GM18498 (cell line): Measurements from ENCODE around the gene NTM.
"Not testable (repeated sequence)": the region's sequence is repeated elsewhere in the genome, so short reads cannot be mapped to it uniquely, and the experiment has no call there.

Experiments used
- ATAC-seq: cut with Tn5 transposase; IDR thresholded peaks from one replicate; pipeline ENCODE4 v1.9.1; 2021; ENCODE audit warnings: mild to moderate bottlenecking, moderate library complexity; ENCODE audit not compliant: unreplicated experiment

NTM gene

GRCh38 chr11:131488238-131488637, 117.8 kb downstream of the NTM start:
- ATAC-seq, result no peak

GRCh38 chr11:131491503-131491902, 121.1 kb downstream of the NTM start:
- ATAC-seq, result no peak

GRCh38 chr11:131495423-131495822, 125.0 kb downstream of the NTM start:
- ATAC-seq, result no peak

GRCh38 chr11:131497686-131498085, 127.3 kb downstream of the NTM start:
- not testable (repeated sequence) for ATAC-seq

GRCh38 chr11:131498631-131499160, 128.3 kb downstream of the NTM start:
- no peak for ATAC-seq

- ATAC-seq, result no peak
Observed at GRCh38 chr11:131499199-131499598, 128.8 kb downstream of the NTM start.

- ATAC-seq, result no peak
Observed at GRCh38 chr11:131503017-131503416, 132.6 kb downstream of the NTM start.

- no peak for ATAC-seq
Observed at GRCh38 chr11:131504199-131504949, 134.0 kb downstream of the NTM start.

GRCh38 chr11:131506348-131506747, 135.9 kb downstream of the NTM start:
- ATAC-seq, result no peak

GRCh38 chr11:131510662-131511061, 140.2 kb downstream of the NTM start:
- no peak for ATAC-seq

GRCh38 chr11:131511794-131512193, 141.4 kb downstream of the NTM start:
- ATAC-seq, result peak; percentile 54

GRCh38 chr11:131512228-131512627, 141.8 kb downstream of the NTM start:
- ATAC-seq, result no peak

- no peak for ATAC-seq
Observed at GRCh38 chr11:131514062-131514461, 143.6 kb downstream of the NTM start.

GRCh38 chr11:131518305-131518838, 148.0 kb downstream of the NTM start:
- no peak for ATAC-seq

- no peak for ATAC-seq
Observed at GRCh38 chr11:131522851-131523250, 152.4 kb downstream of the NTM start.

GRCh38 chr11:131530407-131530806, 160.0 kb downstream of the NTM start:
- no peak for ATAC-seq

- ATAC-seq, result no peak
Observed at GRCh38 chr11:131533149-131533548, 162.7 kb downstream of the NTM start.

- no peak for ATAC-seq
Observed at GRCh38 chr11:131533998-131534397, 163.6 kb downstream of the NTM start.

- ATAC-seq, result no peak
Observed at GRCh38 chr11:131534611-131535010, 164.2 kb downstream of the NTM start.

GRCh38 chr11:131536159-131536558, 165.7 kb downstream of the NTM start:
- ATAC-seq, result no peak

- ATAC-seq, result no peak
Observed at GRCh38 chr11:131537196-131537595, 166.8 kb downstream of the NTM start.

- no peak for ATAC-seq
Observed at GRCh38 chr11:131537748-131538147, 167.3 kb downstream of the NTM start.
